GM03348 (cell line): ENCODE results near the gene OTOG.

ENCODE experiments used
- DNase-seq: peaks from one replicate; pipeline ENCODE4 v3.0.0; 2012; ENCODE audit warnings: low spot score

OTOG gene

GRCh38 chr11:17633987-17634775 is 87.1 kb downstream of the OTOG start:
- DNase-seq = peak; percentile 4

DNA sequence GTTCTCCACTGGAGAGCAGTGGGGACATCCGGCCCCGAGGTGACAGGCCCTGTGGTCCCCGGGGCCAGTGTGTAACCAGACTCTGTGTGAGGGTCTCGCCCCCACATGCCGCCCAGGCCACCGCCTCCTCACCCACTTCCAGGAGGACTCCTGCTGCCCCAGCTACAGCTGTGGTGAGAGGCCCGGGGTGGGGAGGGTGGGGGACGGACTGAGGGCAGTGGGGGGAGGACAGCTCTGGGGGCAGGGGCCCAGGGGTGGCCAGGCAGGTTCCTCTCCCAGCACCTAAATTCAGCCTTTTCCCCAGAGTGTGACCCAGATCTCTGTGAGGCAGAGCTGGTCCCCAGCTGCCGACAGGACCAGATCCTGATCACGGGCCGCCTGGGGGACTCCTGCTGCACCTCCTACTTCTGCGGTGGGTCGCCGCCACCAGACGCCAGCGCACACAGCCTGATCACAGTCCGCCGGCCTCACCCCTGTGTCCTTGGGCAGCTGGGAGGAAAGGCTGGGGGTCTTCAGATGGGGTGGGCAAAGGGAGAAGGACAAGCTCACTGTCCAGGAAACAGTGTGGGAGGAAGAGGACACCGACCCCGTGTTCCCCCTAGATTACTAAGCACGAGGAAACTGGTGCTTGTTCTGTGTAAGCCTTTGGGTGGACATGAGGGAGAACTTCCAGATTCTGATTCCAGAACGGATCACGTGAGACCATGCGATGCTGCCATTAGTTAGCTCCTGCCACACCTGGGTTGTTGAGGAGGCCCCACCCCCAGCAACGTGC is 87.9 kb downstream of the OTOG start:
- DNase-seq = peak; percentile 5

DNA sequence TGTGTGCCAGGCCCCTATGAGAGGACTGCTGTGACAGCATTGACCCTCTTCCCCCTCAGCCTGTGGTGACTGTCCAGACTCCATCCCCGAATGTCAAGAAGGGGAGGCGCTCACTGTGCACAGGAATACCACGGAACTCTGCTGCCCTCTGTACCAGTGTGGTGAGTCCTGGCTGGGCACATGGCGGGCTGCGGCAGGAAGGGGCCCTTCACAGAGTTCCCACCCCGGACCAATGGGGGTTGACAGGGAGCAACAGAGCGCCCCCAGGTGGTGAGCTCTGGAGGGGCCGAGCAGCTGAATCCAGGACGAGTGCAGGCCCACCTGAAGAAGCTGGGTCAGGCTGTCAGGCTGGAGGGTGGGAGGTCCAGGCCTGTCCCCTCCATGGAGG is 88.5 kb downstream of the OTOG start:
- DNase-seq = no peak

DNA sequence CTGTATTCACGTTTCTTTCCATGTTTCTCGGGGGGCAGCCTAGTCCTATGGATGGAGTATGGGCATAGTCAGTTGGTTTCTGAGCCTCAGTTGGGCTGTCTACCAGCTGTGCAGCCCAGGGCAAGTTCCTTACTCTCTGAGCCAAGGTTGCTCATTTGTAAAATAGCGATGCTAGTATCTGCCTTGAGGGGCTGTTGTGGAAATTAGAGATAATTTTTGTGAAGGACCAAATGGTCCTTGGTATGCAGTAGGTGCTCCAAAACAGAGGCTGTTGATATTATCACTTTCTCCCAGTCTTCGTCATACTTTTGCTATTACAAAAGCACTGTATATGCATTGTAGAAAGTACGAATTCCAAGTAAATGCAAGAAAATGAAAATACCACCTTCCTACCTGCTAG is 89.7 kb downstream of the OTOG start:
- no peak for DNase-seq

GRCh38 chr11:17637901-17638300 is 90.8 kb downstream of the OTOG start:
- no peak for DNase-seq

DNA sequence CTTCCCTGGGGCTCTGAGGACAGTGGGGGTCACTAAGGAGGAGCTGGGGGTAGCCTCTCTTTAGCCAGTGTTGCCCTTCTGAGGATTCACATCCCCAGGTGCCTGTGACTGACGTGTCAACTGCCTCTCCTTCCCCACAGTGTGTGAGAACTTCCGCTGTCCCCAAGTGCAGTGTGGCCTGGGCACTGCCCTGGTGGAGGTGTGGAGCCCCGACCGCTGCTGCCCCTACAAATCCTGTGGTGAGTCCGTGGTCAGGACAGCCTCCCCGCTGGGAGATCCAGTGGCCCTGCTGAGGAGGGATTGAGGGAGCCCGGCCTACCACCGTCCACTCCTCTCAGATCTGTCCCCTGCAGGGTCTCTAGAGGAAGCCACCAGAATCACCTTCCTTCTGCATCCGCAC is 91.3 kb downstream of the OTOG start:
- no peak for DNase-seq

GRCh38 chr11:17639091-17639490 is 92.0 kb downstream of the OTOG start:
- no peak for DNase-seq

GRCh38 chr11:17639781-17640180 is 92.7 kb downstream of the OTOG start:
- DNase-seq = no peak

DNA sequence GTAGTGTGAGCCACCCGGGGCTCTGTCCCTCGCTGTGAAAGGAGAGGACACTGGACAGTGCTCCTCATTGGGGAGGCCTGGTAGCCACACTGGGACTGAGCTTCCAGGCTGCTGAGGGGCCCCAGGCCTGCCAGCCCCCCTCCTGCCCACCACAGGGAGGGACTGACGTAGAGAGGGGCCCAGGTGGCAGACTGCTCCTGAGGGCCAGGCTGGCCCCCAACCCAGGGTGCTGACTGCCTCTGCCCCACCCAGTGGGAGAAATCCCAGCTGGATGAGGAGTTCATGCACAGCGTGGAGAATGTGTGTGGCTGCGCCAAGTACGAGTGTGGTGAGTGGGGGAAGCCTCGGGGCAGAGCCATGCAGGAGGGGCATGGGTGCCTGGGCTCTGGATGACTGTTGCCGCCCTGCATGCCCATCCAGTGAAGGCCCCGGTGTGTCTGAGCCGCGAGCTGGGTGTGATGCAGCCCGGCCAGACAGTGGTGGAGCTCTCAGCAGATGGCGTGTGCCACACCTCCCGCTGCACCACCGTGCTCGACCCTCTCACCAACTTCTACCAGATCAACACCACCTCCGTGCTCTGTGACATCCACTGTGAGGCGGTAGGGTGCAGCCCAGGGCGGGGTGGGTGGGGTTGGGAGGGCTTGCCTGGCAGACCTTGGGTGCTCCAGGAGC is 93.6 kb downstream of the OTOG start:
- peak; percentile 5 for DNase-seq

DNA sequence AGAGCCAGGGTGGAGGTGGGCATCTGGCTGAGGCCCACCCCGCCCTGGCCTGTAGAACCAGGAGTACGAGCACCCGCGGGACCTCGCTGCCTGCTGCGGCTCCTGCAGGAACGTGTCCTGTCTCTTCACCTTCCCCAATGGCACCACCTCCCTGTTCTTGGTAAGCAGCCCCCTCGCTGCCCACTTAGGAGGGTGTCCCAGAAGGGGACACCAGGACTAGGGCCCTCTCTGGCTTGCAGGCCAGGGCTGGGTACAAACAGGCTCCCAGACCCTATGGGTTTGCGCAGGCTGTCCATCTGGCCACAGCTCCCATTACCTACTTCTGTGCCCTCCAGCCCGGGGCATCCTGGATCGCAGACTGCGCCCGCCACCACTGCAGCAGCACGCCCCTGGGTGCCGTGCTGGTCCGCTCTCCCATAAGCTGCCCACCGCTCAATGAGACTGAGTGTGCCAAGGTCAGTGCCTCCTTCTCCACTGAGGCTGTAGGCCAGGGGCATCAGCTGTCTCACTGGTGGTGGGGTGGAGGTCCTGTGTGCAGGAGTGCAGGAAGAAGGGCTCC is 94.8 kb downstream of the OTOG start:
- DNase-seq = no peak

- DNase-seq = no peak
These were observed 95.3 kb downstream of the OTOG start for GRCh38 chr11:17642370-17642769.

GRCh38 chr11:17642980-17643379 is 95.9 kb downstream of the OTOG start:
- no peak for DNase-seq

GRCh38 chr11:17643506-17644405 is 96.7 kb downstream of the OTOG start:
- peak; percentile 5 for DNase-seq

DNA sequence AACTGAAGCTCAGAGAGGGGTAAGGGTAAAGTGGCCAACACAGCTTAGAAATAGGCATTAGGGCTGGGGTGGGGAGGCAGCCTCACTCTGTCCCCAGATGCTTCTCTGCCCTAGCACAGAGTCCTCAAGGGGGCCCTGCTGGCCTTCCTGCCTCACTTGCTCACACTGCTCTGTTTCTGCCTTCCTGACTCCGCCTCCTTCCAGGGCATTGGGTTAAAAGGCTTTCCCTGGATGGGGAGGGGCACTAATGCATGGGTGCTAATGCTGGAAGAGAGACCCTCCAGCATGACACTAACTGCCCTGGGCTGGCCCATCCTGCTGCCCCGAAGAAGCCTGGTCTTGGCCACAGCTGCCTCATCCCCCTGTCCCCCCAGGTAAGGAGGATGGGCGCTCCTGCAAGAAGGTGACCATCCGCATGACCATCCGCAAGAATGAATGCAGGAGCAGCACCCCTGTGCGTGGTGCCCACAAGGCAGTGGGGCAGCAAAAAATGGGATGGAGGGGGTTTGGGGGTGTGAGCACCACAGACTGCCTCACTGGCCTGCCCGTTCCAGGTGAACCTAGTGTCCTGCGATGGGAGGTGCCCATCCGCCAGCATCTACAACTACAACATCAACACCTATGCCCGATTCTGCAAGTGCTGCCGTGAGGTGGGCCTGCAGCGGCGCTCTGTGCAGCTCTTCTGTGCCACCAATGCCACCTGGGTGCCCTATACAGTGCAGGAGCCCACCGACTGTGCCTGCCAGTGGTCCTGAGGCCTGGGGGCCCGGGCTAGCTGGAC is 98.3 kb downstream of the OTOG start:
- DNase-seq = peak; percentile 2

DNA sequence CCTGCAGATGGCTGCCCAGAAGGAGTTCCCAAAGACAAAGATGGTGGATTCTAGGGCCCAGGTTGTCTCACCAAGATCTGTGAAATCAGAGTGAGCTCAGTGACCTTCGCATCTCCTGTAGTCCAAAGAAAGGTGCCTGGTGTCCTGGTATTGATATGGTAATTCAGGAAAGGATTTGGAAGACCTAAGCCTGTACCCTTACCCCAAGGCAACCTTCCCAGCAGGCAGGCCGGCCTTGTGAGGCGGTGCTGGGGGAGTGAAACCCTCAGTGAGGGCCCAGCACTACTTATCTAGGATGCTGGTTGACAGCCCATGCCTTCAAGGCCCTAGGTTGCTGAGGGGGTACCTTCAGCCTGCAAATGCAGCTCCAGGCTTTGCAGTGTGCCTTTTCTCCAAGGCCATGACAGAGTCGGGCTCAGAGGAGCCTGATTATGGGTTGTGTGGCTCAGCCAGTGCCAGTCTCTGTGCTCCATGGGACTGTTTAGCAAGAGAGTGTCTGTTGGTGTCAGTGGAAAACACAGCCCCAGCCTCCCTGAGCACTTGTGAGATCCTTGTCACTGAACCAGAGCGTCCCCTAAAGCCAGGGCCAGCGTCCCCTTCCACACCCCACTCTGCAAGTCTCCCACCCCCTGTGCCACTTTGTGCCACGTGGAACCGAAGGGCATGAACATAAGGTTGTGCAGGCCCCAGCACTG is 99.5 kb downstream of the OTOG start:
- DNase-seq = no peak

DNA sequence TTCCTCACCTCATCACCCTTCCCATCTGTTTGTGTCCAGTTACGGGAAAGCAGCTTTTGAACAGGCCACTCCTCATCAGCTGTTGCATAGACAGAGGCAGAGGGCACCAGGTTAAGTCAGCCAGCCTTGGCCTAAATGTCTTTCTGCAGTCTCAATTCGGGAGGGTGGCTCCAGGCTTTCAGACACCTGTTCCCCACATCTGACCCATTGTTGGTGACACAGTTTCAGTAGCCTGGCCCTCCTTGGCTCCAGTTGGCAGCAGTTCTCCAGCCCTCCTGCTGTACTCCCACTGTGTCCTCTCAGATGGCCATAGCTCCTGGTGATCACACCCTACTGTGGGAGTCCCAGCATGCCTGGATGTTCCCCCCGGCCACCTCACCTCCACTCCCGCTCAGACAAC is 101.5 kb downstream of the OTOG start:
- no peak for DNase-seq

GRCh38 chr11:17649261-17649660 is 102.2 kb downstream of the OTOG start:
- DNase-seq = no peak

- no peak for DNase-seq
These were observed 102.6 kb downstream of the OTOG start for GRCh38 chr11:17649696-17650095.

DNA sequence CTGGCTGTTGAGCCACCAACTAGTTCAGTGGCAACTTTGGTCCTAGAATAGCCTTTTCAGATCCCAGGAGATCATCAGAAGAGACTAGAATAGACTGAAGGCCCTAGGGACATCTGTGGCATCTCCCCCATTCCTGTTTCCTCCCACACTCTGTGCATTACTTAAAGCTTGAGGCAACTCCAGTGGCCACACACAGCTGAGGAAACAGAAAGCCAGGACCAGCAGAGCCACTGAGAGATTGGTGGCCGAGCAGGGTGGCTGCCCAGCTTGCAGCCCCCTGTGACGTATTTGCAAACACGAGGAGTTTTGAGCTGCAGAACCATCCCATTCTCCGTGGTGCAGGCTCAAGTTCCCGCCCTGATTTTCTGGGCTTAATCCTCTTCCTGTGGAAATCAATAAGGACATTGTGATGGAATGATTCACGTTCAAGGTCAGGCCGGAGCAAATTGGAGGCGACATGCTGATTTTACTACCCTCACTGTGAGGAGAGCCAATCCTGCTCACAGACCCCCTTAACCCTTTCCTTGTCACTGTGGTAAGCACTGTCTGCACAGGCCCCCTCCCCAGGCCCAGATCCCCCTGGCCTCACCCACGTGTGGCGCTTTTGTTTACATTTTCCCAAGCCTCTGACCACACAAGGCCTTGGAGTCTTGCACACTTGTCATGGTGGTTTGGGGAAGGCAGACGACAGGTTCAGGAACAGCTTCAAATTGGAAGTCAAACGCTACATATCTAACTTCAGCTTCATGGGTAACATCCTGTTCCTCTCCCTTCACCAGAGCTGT is 103.3 kb downstream of the OTOG start:
- no peak for DNase-seq
